IPS DF 6.9 (cell line): ENCODE data around the gene PSMA5.

Experiments
- DNase-seq: peaks from one replicate; pipeline ENCODE4 v3.0.0-alpha.2; 2013; ENCODE audit warnings: low read depth, low spot score
- H3K27ac ChIP-seq: one replicate; pipeline ENCODE4 v1.5.1; 2013; ENCODE audit warnings: low read length, control low read depth
- H3K27me3 ChIP-seq: 2 replicates; pipeline ENCODE4 v1.6.1; 2013; ENCODE audit warnings: mild to moderate bottlenecking, low read length; ENCODE audit not compliant: control insufficient read depth, insufficient read depth
- H3K36me3 ChIP-seq: 2 replicates; pipeline ENCODE4 v1.6.1; 2013; ENCODE audit warnings: low read length; ENCODE audit not compliant: control insufficient read depth, insufficient read depth
- H3K4me1 ChIP-seq: 2 replicates; pipeline ENCODE4 v1.6.1; 2013; ENCODE audit warnings: low read length; ENCODE audit not compliant: control insufficient read depth, insufficient read depth
- H3K4me3 ChIP-seq: 2 replicates; pipeline ENCODE4 v1.5.1; 2013; ENCODE audit warnings: mild to moderate bottlenecking, low read length
- H3K9me3 ChIP-seq: 2 replicates; pipeline ENCODE4 v1.6.1; 2013; ENCODE audit warnings: low read length, inconsistent platforms; ENCODE audit not compliant: control insufficient read depth, insufficient read depth
- WGBS: extraction: QIAGEN DNeasy Blood & Tissue Kit; methylation state at CpG from one replicate; pipeline ENCODE4 v1.1.7; 2013; ENCODE audit warnings: mixed read lengths, missing lambda C conversion rate; ENCODE audit not compliant: insufficient read length, insufficient coverage; 5-methylcytosine and 5-hydroxymethylcytosine counted together

Gene PSMA5

DNA sequence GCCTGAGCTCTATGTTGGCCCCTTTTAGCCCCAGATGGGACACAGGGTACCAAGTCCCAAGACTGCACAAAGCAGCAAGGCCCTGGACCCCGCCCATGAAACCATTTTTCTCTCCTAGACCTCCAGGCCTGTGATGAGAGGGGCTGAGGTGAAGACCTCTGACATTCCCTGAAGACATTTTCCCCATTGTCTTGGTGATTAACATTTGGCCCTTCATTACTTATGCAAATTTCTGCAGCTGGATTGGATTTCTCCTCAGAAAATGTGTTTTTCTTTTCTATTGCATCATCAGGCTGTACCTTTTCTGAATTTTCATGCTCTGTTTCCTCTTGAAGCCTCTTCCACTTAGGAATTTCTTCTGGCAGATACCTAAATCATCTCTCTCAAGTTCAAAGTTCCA, 8.2 kb upstream of the PSMA5 start:
- no peaks in the 10 kb centered on the region; the same call in 1 of the 2 replicates for H3K9me3 ChIP-seq
- H3K27me3 ChIP-seq: no peaks in the 10 kb centered on the region
- no CpG with 5 or more reads among the region's 1 CpG for WGBS
- no peaks in the 10 kb centered on the region for H3K36me3 ChIP-seq
- no peaks in the 10 kb centered on the region for H3K4me1 ChIP-seq
- no peak overlapping the region for H3K27ac ChIP-seq
- DNase-seq: no peak
- no peak overlapping the region for H3K4me3 ChIP-seq

DNA sequence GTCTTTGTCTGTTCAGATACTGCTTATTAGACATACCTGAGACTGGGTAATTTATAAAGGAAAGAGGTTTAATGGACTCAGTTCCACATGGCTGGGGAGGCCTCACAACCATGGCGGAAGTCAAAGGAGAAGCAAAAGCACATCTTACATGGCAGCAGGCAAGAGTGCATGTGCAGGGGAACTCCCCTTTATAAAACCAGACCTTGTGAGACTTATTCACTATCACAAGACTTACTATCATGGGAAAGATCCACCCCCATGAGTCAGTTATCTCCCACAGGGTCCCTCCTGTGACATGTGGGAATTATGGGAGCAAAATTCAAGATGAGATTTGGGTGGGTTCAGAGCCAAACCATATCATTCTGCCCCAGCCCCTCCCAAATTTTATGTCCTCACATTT, 7.1 kb upstream of the PSMA5 start:
- Histone ChIP-seq H3K27ac (no peak overlapping the region), H3K27me3 (no peaks in the 10 kb centered on the region), H3K9me3 (no peaks in the 10 kb centered on the region; the same call in 1 of the 2 replicates), H3K4me3 (no peak overlapping the region), H3K4me1 (no peaks in the 10 kb centered on the region), H3K36me3 (no peaks in the 10 kb centered on the region)
- WGBS: no CpG with 5 or more reads among the region's 1 CpG
- DNase-seq: no peak

DNA sequence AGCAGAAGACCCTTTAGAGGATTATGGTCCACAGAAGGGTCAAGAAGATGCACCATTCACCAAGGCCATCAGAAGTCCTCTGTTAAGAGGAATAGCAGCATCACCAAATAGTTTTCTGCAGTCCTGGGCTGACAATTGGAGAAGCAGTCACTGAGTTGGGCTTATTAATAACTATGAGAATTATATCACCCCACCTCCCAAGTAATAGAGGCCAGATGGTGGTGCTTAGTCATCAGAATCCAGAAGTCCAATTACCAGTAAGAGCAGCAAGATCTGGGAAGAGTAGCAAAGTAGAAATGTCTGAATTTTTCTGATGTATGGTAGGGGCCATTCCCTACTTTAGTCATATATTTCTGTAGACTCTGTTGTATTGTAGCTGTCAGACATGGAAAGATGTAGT, 6.1 kb upstream of the PSMA5 start:
- DNase-seq: no peak
- H3K4me3 ChIP-seq: no peak overlapping the region

DNA sequence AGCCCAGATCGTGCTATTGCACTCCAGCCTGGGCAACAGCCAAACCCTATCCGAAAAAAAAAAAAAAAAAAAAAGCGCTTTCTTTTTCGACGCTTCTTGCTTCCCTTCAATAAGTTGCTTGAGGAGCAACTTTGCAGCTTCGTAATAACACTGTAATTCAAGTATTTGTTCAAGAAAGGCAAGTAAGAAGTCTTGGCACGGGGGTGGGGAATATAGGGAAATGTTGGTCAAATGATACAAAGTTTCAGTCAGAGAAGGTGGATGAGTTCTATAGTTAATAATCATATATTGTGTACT, 871 bp upstream of the PSMA5 start:
- Histone ChIP-seq H3K27me3 (no peaks in the 10 kb centered on the region), H3K4me1 (no peaks in the 10 kb centered on the region), H3K36me3 (no peaks in the 10 kb centered on the region), H3K4me3 (peak overlapping the region; percentile 99; the same call in 1 of the 2 replicates), H3K9me3 (no peaks in the 10 kb centered on the region), H3K27ac (no peak overlapping the region)
- WGBS: no CpG with 5 or more reads among the region's 7 CpGs
- DNase-seq: no peak

More for the DNA sequence above, 6.1 kb upstream of the PSMA5 start:
- Histone ChIP-seq H3K4me1 (no peaks in the 10 kb centered on the region), H3K36me3 (no peaks in the 10 kb centered on the region), H3K27ac (no peak overlapping the region), H3K9me3 (no peaks in the 10 kb centered on the region; the same call in 1 of the 2 replicates), H3K27me3 (no peaks in the 10 kb centered on the region)

DNA sequence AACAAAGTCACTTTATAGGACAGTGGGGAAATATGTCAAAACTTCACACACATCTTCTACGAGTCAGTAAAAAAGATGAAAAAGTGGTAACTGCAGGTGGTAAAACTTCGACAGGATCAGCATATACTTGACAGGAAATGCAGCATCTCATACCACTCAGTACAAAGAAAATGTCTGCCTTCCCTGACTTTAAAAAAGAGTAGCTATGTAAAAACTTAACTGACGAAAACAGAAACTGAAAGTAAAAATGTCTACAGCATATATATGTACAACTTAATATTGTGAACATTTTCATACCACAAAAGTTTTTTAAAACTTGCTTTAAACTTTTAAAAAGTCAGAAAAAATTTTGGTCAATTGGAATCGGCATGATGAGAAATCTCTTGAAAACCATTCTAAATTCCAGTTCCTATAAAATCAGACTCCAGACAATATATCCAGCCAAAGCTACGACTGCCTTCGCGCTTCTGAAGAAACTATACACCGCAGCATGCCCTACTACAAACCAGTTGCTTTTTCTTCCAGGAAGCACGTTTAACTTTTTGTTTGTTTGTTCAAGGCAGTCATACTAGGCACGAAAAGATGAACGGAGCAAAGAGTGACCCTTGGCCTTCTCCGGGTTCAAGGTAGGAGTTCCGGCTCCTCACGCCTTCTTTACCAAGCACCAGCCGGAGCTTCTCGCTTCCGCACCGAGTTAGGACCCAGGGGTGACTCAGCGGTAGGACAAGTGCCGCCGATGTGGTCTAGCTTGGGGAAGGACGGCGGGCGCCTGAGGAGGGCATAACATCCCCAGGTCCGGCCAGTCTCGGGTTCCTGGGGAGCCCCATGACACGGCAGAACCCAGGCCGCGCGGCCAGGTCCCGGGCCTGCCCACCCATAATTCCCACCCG, 612 bp downstream of the PSMA5 start:
- H3K4me3 ChIP-seq: peak overlapping the region; percentile 99
- H3K27ac ChIP-seq: no peak overlapping the region
- H3K9me3 ChIP-seq: no peaks in the 10 kb centered on the region
- no peaks in the 10 kb centered on the region for H3K4me1 ChIP-seq
- no peaks in the 10 kb centered on the region for H3K36me3 ChIP-seq
- no peak for DNase-seq
- no peaks in the 10 kb centered on the region for H3K27me3 ChIP-seq
- WGBS: no CpG with 5 or more reads among the region's 32 CpGs

DNA sequence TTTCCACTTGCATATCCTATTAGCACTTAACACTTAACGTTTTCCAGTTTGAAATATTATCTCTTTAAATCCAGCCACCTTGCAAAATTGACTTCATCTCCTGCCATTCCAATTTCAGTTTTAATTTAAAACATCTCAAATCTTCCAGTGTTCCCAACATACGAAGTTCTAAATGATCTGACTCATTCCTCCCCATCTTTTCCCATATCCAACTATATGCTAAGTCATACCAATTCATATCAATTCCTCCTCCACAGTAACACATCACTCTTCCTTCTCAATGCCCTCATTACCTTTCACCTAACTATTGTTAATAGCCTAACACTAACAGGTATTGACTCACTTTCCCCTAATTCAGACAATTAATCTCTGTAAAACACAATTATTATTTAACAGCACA, 2.8 kb downstream of the PSMA5 start:
- Histone ChIP-seq H3K4me3 (no peak overlapping the region), H3K27me3 (no peaks in the 10 kb centered on the region), H3K36me3 (no peaks in the 10 kb centered on the region), H3K9me3 (no peaks in the 10 kb centered on the region), H3K4me1 (no peaks in the 10 kb centered on the region), H3K27ac (no peak overlapping the region)
- DNase-seq: no peak
- WGBS: 100% methylated on average over 1 of the region's 2 CpGs

DNA sequence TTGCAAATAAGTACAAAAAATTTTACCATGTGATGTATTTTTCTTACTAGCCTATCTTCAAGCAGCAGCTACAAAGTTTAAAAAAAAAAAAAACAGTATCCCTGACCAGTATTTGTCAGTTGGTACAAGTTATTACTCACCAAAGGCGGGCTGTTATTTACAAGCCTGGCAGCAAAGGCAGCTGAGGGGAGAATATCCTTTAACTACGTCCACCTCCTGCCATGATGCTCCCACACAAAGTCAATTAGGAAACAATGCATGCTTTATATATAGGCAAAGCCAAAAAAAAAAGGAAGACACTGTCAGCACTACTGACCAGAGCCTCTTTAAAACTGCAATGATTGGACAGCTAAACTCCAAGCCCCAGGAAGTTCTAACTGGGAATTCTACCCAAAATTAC, 13.7 kb downstream of the PSMA5 start:
- Histone ChIP-seq H3K27ac (no peak overlapping the region), H3K36me3 (peaks cover 15% of the 10 kb centered on the region; the same call in 1 of the 2 replicates), H3K4me3 (no peak overlapping the region), H3K4me1 (no peaks in the 10 kb centered on the region), H3K9me3 (no peaks in the 10 kb centered on the region), H3K27me3 (no peaks in the 10 kb centered on the region)
- WGBS: no CpG with 5 or more reads among the region's 2 CpGs
- no peak for DNase-seq

DNA sequence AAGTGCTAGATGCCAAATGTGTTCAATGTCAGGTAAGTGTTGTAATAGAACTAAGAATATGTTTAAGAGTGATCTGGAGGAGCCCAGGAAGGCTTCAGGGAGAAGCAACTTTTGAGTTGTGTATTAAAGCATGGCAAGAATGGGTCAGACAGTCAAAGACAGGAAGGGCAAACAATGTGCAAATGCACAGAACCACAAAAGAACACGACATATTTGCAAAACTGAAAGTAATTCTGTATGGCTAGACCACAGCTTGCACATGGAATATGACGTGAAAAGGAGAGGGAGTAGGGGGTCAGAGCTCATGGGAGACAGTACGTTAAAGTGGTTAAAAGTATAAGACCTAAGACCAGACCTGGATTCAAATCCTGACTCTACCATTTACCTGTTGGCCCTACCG, 21.4 kb downstream of the PSMA5 start:
- no peaks in the 10 kb centered on the region for H3K9me3 ChIP-seq
- no peaks in the 10 kb centered on the region for H3K27me3 ChIP-seq
- no peak overlapping the region for H3K4me3 ChIP-seq
- no peaks in the 10 kb centered on the region for H3K4me1 ChIP-seq
- no CpG with 5 or more reads among the region's 4 CpGs for WGBS
- peaks cover 4% of the 10 kb centered on the region; the same call in 1 of the 2 replicates for H3K36me3 ChIP-seq
- no peak for DNase-seq
- H3K27ac ChIP-seq: no peak overlapping the region

DNA sequence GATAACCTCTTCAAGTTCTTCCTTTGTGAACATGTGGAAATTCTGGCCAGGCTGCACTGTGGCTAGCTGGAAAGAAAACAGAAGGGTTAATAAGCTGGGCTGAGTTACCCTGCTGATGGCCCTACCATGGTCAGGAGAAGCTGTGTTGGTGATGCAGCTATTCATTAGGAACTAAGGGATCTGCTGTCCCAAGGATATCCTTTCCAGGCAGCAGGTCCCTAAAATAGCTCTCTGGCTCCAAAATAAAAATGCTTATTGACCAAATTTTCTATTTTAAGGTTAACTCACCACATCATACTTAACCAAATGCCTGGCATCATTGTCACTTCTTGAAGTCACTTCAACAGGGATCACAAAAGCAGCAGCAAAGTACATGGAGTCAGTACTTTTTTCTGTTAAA, 24.2 kb downstream of the PSMA5 start:
- no peak for DNase-seq
- Histone ChIP-seq H3K4me1 (0 out of 2 replicates have a peak, but pooled peaks cover 1% of the 10 kb centered on the region), H3K9me3 (no peaks in the 10 kb centered on the region), H3K4me3 (no peak overlapping the region), H3K27ac (no peak overlapping the region), H3K36me3 (no peaks in the 10 kb centered on the region; the same call in 1 of the 2 replicates), H3K27me3 (no peaks in the 10 kb centered on the region)

DNA sequence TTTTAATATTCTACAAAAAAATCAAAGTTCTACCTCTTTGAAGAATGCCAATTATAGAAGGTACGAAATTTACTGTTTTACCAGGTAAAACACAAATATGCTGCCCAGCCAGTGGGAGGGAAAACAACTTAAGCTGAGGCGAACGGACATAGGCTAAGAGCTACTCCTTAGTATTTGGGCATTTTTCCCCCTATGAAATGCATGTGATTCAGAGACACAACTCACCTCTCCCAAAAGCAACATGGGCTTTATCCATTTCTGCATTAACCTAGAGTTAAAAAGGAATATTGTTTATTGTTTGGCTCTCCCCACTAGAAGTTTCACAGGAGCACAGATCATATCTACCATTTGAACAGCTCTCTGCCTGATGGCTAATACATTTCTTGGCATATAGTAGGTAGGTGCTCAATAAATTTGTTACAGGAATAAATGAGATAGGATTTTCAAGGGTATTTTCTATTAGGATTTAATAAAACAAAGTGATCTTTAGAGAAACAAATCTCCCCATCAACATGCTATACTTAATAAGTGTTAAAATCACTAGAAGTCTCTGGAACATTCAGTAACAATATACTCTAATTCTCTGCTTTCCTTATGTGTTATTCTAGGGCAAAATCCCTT, 26.1 kb downstream of the PSMA5 start:
- WGBS: no CpG with 5 or more reads among the region's 3 CpGs
- Histone ChIP-seq H3K4me1 (0 out of 2 replicates have a peak, but pooled peaks cover 1% of the 10 kb centered on the region), H3K36me3 (no peaks in the 10 kb centered on the region; the same call in 1 of the 2 replicates)

More for the DNA sequence above, 26.1 kb downstream of the PSMA5 start:
- no peak overlapping the region for H3K4me3 ChIP-seq
- no peak for DNase-seq
- no peak overlapping the region for H3K27ac ChIP-seq
- no peaks in the 10 kb centered on the region for H3K9me3 ChIP-seq
- no peaks in the 10 kb centered on the region for H3K27me3 ChIP-seq
